GM12874 (cell line): ENCODE data around the gene NAXD.
A peak's percentile ranks its signal among the peaks of the same experiment; 100 is the strongest.

Source experiments
- TF ChIP-seq, protein P1 (sequence below): IDR thresholded peaks from 2 replicates; pipeline ENCODE4 v1.5.1; 2011; ENCODE audit warnings: low read depth, mild to moderate bottlenecking, control low read depth, low read length, moderate library complexity; ENCODE audit not compliant: insufficient read depth

The NAXD gene

DNA sequence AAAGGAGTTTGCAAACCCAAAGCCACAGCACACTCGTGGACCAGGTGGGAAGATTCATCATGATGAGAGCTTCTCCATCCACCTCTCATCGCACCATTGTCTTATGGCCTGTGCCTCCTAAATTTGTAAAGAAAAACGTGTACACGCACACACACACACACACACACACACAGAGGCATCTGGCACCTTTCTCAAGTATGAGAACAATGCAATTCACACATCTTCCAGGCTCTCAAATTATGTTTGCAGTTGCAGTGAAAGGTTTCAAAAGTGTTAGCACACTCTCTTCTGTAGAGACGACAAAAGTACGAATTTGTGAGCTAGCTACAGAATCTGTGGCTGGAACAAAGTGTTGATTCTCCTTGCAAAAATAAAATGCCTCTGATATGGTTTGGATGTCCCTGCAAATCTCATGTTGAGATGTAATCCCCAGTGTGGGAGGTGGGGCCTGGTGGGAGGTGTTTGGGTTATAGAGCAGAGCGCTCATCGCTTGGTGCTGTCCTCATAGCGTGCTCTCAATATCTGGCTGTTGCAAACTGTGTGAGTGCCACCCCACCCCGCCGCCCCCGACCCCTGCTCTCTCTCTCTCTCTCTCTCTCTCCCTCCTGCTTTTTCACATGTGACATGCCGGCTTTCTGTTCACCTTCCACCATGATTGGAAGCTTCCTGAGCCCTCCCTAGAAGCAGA, 32.0 kb upstream of the NAXD start:
- TF ChIP-seq, protein P1, sequence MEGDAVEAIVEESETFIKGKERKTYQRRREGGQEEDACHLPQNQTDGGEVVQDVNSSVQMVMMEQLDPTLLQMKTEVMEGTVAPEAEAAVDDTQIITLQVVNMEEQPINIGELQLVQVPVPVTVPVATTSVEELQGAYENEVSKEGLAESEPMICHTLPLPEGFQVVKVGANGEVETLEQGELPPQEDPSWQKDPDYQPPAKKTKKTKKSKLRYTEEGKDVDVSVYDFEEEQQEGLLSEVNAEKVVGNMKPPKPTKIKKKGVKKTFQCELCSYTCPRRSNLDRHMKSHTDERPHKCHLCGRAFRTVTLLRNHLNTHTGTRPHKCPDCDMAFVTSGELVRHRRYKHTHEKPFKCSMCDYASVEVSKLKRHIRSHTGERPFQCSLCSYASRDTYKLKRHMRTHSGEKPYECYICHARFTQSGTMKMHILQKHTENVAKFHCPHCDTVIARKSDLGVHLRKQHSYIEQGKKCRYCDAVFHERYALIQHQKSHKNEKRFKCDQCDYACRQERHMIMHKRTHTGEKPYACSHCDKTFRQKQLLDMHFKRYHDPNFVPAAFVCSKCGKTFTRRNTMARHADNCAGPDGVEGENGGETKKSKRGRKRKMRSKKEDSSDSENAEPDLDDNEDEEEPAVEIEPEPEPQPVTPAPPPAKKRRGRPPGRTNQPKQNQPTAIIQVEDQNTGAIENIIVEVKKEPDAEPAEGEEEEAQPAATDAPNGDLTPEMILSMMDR, result no peak

DNA sequence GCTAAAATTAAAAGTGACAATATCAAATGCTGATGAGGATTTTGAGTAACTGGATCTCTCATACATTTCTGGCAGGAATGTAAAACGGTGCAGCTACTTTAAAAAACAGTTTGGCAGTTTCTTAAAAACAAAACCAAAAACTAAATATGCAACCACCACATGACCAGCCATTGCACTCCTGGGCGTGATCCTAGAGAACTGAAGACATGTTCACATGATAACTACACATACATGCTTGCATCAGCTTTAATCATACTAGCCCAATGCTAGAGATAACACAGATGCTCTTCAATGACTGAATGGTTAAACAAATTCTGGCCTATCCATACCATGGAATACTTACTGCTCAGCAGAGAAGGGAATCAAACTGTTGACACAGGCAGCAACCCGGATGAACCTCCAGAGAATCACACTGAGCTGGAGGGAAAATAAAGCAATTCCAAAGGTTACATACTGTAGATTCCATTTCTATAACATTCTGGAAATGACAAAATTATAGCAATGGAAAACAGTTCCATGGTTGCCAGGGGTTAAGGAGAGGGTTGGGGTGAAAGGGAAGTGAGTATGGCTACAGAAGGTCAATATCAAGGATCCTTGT, 25.5 kb upstream of the NAXD start:
- TF ChIP-seq, protein P1, result no peak

DNA sequence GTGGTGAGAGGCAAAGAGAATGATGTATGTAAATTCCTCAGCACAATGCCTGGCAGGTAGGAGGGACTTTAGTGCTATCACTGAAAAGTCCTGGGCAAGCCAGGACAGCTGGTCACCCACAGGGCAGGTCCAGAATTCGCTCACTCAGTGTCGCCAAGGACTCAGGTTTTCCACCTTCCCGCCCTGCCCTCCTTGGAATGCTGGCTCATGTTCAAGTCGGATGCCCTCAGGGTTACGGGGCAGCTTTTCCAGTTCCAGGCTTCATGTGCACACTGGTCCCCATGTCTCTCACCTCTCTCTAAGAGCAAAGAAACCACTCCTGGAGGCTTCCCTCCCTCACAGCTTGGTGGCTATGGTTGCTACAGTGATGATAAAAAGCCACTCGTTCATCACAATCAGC, 24.8 kb upstream of the NAXD start:
- TF ChIP-seq, protein P1, result no peak

DNA sequence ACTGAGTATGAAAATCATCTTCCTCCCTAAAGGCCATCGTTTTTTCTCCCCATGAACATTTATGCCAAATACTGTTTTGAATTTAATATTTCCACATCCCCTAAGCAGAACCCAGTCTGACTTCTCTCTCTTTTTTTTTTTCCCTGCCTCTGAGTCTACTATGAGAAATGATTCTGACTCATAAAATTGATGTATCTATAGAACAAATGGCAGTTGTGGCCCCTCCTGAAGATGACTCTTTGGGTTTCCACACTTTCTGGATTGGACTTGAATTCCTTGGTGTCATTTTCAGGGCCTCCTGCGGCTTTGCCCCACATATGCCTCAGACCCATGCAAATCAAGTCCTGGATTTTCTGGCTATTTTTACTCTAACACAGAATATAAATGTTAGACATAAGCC, 22.7 kb upstream of the NAXD start:
- TF ChIP-seq, protein P1, result no peak

DNA sequence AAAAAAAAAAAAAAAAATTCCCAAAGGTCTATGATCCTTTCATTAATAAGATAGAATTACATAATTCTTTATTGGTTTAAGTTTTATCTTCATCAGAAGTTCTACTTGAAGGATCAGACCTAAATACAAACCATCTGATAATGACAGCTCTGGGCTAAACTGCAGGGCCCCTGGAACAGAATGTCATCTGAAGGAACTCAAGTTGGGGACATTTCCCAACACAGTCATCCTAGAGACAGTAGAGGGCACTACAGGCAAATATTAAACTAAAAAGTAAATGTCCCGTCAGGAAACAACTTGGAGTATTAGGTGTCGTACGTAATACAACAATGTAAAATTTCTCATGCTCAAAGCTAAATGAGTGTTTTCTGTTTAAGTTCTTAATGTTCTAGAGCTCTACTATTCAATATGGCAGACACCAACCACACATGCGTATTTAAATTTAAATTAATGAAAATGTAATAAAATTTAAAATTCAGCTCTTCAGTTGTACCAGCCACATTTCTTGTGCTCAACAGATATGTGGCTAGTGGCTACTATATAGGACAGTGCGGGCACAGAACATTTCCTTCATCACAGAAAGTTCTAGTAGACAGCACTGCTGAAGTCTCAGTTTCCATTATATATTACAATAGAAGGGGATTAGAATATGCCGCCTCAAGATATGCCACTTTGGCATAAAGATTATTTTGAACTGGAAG, 21.8 kb upstream of the NAXD start:
- TF ChIP-seq, protein P1, result peak; percentile 38; the same call in 1 of the 2 replicates

DNA sequence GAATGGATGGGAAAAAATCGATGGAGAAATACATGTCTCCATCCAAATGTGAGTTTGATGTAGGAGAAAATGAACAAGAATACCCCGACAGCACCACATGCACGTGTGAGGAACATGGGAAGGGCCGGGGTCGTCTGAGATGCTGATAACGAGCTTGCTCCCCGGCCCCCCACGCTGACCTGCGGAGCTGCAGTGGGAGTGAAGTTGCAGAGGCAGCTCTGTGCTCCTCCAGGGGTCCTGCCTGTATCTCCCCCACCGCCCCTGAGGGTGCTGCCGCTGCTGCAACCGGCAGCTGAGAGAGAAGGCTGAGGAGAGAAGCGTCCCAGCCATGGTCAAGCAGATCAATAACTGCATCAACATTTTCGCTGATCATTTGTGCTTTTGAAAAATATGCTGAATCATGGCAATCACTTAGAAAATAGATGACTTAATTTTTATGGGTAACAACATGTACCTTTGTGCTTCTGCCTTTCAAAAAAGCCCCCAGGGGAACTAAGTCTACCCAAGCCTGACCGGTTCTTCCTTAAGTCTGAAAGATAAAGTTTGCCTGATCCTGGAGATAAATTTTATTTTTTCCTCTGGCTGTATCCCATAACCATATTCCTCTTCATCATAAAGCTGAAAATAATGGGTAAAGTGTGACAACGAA, 18.2 kb upstream of the NAXD start:
- TF ChIP-seq, protein P1, result no peak

DNA sequence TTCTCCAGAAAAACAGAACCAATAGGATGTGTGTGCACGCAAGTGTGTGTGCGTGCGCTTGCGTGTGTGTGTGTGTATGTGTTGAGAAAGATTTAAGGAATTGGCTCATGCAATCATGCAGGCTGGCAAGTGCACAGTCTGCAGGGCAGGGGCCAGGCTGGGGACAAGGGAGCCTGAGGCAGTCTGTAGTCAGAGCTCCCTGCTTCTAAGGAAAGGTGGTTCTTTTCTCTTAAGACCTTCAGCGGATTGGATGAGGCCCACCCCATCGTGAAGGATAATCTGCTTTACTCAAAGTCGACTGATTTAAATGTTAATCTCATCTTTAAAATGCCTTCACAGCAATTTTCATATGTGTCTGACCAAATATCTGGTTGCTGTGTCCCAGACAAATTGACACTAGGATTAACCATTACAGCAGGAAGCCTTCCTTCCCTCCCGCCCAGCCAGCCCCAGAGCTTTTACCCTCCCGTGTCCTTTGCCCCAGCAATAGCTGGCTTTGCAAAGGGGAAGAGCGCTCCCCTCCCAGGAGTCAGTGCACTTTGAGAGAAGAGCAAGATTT, 15.0 kb upstream of the NAXD start:
- TF ChIP-seq, protein P1, result no peak
